Stimulated activated CD4-positive, alpha-beta T cell treated with anti-CD3 and anti-CD28 coated beads, Interleukin-15, amount 100 ng/mL, for 48 hours (primary cell): ENCODE data around the gene NTNG1.

Source experiments
- DNase-seq, 2 donors: peaks; one replicate each; pipeline ENCODE4 v3.0.0-alpha.2; 2020; ENCODE audit warnings: low read depth in 2 of 2

NTNG1 gene

GRCh38 chr1:107327446-107327845 lies 186.6 kb downstream of the NTNG1 start:
- DNase-seq = no peak

GRCh38 chr1:107328087-107328486 lies 187.2 kb downstream of the NTNG1 start:
- no peak for DNase-seq

GRCh38 chr1:107339775-107340174 lies 198.9 kb downstream of the NTNG1 start:
- DNase-seq = no peak

DNA sequence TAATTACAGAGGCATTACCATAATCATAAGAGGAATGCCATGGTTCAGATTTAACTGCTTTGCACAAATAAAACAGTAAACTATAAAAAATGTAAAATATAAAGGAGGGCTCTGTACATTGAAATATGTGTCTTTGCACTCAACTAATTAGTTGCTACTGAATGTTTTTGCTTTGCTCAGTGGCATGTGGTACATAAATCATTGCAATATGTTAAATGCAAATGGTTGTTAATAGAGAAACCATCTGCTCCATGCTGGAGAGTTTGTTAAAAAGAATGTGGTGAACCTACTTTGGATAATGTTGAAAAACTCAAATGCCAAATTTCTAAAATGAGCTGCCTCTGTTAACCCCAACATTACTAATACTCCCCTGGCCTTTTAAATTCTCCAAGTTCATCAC lies 201.5 kb downstream of the NTNG1 start:
- no peak for DNase-seq

DNA sequence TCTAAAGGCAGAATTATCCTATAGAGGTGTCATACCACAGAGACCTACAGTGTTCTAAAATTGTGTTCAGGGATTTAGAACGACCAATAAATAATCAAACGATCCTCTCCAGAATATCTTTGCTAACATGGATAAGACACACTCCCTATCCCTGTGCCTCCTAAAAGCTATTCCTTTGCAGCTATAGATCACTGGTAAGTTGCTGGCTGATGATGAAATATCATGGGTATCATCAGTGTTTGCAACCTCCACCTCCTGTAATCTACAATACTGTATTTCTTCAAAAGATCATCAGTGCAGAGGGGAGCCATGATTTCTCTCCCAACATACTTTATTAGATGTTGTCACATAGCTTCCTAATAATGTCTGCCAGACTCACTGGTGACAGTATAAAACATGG lies 201.9 kb downstream of the NTNG1 start:
- no peak for DNase-seq

DNA sequence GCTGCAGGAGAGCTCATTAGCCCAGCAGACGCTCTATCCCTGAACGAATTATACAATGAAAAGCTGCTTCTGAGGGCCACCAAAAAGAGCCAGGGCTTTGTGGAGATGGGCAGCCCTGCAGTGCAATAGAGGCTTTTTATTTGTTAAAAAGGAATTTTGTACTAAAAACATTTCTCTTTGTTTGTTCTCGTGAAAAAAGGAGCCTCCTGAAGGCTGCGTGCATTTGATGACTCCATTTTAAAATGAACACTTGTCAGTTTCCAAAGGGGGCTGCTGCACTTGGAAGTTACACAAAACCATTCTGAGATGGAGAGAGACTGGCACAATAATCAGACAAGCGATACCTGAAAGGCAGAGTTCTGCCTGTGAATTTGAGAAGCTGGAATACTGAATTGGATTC lies 202.8 kb downstream of the NTNG1 start:
- DNase-seq = no peak

DNA sequence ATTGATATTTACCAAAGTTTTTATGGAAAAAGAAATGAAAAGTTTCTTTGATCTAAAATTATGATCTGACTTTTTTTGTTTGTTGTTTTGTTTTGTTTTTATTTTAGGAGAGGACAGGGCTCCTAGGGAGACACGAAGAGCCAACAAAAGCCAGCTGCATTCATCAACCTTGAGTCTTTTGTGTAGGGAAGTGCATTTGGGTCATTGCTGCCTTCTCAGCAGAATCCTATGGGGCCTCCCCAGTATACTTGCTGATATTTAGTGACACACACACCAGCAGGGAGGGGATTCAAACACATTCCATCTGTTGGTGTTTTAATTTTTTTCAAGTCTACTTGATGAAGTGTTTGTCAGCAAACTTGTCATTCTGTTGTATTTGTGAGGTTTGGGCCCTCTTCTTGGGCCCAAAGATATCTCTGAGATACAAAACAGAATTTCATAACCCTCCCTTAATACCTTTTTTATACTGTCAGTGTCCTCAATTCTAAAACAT lies 203.5 kb downstream of the NTNG1 start:
- DNase-seq = no peak

GRCh38 chr1:107344836-107345235 lies 204.0 kb downstream of the NTNG1 start:
- DNase-seq = no peak

- DNase-seq = no peak
Observed at GRCh38 chr1:107352850-107353249, 212.0 kb downstream of the NTNG1 start.

- no peak for DNase-seq
Observed at GRCh38 chr1:107357376-107357775, 216.5 kb downstream of the NTNG1 start.

DNA sequence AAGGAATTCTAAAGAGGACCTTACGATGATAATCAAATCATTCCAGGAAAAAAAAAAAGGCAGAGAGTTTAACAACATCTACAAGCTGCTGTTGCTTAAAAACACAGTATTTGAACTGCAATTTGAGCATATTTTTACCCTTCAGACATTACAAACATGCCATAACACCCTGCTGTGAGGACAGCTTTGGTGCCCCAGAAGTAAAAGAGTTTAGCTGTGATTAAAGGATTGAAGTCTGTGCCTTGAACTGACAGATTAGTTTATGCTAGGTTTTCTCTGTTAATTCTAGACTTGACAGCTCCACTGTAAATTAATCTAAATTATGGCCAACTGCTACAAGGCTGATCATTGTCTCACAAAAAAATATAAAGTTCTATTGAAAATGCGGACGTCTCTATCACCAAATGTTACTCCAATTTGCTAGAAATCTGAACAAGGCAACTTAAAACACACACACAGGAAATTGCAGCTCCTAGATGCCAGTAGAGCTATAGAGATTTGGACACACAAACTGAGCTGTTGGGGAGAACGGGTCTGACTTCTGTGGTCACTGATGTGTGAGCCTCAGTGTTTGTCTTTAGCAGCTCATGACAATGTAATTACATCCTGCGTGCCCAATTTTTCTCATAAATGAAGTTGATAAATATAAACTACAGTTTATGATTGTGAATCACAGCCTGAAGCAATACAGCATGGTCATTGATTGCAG lies 217.9 kb downstream of the NTNG1 start:
- DNase-seq = no peak

DNA sequence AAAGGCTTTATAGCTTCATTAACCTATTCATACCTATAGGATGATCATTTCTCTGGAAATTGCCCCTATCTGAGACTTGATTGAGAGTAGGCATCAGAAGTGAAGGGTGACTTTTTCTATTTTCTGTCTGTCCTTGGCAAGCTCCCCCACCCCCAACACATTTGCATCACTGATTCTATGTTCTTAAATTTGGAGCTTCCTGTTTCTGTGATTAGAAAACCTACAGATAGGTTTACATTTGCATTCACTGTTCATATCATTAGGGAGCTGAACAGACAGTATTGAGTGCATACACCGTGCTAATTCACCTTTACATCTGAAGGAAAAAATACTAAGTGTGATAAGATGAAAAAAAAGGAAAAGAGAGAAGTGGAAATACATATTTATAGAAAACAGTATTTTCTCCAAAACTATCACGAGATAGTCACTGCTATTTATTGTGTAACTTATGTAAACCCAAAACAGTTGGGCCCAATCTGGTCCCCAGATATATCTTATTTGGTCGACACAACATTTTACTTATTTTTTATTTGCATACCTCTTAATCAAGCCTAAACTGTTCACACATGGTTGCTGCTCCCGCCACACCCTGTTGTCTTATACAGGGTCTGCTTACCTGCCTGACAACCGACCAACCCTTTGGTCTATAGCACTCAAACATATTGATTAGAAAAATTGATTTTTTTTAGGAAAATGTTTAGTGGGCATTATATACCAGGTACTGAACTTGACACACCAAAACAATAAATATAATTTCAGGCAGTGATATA lies 218.8 kb downstream of the NTNG1 start:
- no peak for DNase-seq

DNA sequence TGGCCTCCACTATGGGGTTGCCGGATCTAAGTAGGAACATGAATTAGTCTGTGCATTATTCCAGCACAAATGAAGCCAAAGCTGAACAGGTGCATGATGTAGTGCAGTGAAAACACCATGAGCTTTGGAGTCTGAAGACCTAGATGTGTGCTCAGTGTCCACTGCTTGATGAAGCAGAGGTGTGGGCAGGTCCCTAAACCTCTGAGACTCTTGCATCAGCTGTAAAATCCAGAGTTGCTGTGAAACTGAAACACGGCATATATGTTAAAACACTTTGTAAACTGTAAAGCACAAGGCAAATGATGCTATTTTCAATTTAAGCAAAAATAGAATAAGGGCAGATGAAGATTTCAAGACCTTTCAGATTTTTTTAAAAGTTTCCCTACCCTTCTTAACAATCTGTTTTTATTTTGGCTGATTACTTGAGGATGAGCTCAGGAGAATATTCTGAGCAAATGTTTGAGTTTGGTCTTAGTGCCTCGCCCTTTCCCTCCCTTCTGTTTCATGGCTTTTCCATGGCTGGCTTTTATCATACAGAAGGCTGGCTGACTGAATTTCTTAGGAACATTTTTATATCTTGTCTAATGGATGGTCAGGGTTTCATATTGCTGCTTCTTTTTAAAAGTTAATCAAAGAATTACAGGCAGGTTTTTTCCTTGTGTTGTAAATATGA lies 221.8 kb downstream of the NTNG1 start:
- DNase-seq = no peak

DNA sequence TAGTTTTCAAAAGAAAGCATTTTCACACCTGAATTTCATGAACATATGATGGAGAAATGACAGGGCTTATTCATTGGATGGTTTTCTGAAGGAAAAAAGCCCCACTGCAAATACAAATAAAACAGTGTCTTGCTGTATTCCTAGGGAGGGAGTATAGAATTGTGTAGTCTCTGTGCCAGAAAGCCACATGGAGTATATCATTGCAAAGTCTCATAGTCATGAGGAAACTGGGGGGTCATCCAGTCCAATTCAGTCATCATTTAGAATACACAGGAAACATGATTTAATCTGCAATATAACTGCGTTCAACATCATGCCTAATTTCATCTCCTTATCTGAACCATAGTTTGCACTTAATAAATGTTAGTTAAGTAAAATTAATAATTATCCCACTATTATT lies 222.3 kb downstream of the NTNG1 start:
- DNase-seq = no peak

- DNase-seq = no peak
Observed at GRCh38 chr1:107365527-107366240, 224.8 kb downstream of the NTNG1 start.

- no peak for DNase-seq
Observed at GRCh38 chr1:107378426-107378825, 237.6 kb downstream of the NTNG1 start.

GRCh38 chr1:107378866-107379265 lies 238.0 kb downstream of the NTNG1 start:
- DNase-seq = no peak

- no peak for DNase-seq
Observed at GRCh38 chr1:107379826-107380225, 239.0 kb downstream of the NTNG1 start.

- no peak for DNase-seq
Observed at GRCh38 chr1:107389410-107390396, 248.9 kb downstream of the NTNG1 start.

GRCh38 chr1:107394301-107394700 lies 253.5 kb downstream of the NTNG1 start:
- DNase-seq = no peak

GRCh38 chr1:107401704-107402103 lies 260.9 kb downstream of the NTNG1 start:
- no peak for DNase-seq
